ENCODE measurements around the gene CACUL1. TPM values are rescaled to one million over a fixed set of nuclear protein-coding genes. Genes with fewer than 3 reads are reported as not detected.
A peak's percentile ranks its signal among the peaks of the same experiment; 100 is the strongest.

The CACUL1 gene
- 10 to 100 TPM; 15.5 to 26.4 (median 17.8) TPM for total RNA-seq
- long read RNA-seq, partial matches to known transcripts, result 0 of 4 reads
- long read RNA-seq, other reads (novel, unspliced or antisense), result 4 of 4 reads

DNA sequence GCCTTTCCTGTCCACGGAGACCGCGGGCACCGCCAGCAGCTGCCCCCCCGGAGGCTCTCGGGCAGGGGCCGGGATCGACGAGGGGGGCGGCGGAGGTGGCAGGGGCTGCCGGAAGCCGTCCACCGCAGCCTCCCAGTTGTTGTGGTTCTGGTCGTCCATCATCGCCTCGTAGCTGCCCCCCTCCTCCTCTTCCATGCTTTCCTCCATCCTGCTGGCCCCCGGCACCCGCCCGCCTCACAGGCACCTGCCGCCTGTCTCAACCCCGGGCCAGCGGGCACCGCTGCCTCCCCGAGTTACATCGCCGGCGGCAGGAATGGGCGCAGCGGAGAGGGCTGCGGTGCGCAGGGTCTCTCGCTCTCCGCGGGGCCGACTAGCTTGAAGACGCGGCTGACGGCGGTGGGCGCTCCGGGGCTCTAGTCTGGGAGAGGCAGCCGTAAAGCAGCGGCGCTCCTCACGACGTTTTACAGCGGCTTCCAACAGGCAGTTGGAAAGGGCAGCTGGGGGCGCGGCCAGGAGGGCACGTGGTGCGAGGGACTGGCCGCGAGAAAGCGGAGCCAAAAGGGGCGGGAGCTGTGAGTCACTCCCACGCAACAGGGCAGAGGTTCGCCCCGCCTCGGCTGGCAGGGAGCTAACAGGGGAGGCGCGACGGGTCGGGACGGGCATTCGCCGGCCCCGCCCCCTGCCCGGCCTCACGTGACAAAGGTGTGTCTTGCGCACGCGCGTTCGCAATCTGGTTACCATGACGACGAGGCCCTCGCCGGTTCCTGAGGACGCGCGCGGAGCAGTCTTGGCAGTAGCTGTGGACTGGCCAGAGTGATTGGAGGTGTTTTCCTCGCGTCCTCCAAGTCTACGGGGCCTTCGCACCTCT lies at the start of gene CACUL1:
Gene CACUL1, minus strand, starts transcription at position 415 of the 868 bp plus-strand sequence. Its CDS starts 208 bp downstream, at position 207.
- Histone ChIP-seq H3K4me1 (peaks cover 0 to 19% (median 8%) of the 10 kb centered on the region in 4 donors), H3K27ac (peak within 1 kb of the TSS; percentile 85 to 92 (median 91)), H3K27me3 (no peaks in the 10 kb centered on the region), H3K36me3 (no peaks in the 10 kb centered on the region), H3K9me3 (no peaks in the 10 kb centered on the region), H3K4me3 (peak within 1 kb of the TSS; percentile 90 to 97 (median 94))
- 0% methylated on average over 5 of the region's 87 CpGs for WGBS (ENCODE audit: insufficient coverage, low coverage, low lambda C conversion rate, missing lambda C conversion rate)
- TF ChIP-seq, protein P1, sequence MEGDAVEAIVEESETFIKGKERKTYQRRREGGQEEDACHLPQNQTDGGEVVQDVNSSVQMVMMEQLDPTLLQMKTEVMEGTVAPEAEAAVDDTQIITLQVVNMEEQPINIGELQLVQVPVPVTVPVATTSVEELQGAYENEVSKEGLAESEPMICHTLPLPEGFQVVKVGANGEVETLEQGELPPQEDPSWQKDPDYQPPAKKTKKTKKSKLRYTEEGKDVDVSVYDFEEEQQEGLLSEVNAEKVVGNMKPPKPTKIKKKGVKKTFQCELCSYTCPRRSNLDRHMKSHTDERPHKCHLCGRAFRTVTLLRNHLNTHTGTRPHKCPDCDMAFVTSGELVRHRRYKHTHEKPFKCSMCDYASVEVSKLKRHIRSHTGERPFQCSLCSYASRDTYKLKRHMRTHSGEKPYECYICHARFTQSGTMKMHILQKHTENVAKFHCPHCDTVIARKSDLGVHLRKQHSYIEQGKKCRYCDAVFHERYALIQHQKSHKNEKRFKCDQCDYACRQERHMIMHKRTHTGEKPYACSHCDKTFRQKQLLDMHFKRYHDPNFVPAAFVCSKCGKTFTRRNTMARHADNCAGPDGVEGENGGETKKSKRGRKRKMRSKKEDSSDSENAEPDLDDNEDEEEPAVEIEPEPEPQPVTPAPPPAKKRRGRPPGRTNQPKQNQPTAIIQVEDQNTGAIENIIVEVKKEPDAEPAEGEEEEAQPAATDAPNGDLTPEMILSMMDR (IDR thresholded peaks at IDR 0.05), result no peak
- peak; percentile 70 for TF ChIP-seq POLR2A (IDR thresholded peaks at IDR 0.05)
- peak; percentile 98 to 99 (median 99) for ATAC-seq
- intact Hi-C loops (cut with DNase I), result no loop called here
- DNase-seq, result peak; percentile 100

DNA sequence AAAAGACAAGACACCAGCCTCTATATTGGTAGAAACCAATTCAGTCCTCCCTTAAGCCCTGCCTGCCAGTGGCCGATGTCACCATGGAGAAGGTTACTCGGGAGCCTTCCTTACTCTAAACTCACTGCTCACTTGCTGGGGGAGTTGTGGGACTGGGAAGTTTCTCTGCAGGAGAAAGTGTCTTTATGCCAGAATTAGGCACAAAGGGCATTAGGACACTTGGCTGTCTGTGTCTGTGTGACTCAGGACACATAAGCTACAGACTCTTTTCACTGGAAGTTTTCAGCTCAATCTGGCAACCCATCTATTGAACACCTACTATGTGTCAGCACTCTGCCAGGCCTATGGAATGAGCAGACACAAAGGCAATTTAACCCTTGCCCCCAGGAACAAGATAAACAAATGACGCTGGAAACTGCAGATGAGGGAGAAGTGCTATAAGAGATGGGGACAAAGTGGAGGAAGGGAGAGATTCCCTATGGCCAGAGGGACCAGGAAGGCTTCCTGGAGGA lies 49.5 kb upstream of the CACUL1 start:
- no peak overlapping the region for H3K27ac ChIP-seq
- H3K4me3 ChIP-seq, result no peak overlapping the region
- ATAC-seq (peak; percentile 44 to 73 (median 60)), DNase-seq (no peak)
- H3K27me3 ChIP-seq, result no peaks in the 10 kb centered on the region
- no peaks in the 10 kb centered on the region for H3K36me3 ChIP-seq
- 47% methylated on average over 3 of the region's 3 CpGs for WGBS (ENCODE audit: insufficient coverage, low coverage, low lambda C conversion rate, missing lambda C conversion rate)
- no peaks in the 10 kb centered on the region for H3K9me3 ChIP-seq
- peaks cover 0 to 9% (median 0%) of the 10 kb centered on the region in 4 donors for H3K4me1 ChIP-seq
- intact Hi-C loops (cut with DNase I), result loop anchor here (10.0 kb wide), 1 partner anchor 240 kb away; no protein-coding TSS in a partner anchor
- TF ChIP-seq, protein P1 (IDR thresholded peaks at IDR 0.05), result no peak
- no peak for TF ChIP-seq POLR2A (IDR thresholded peaks at IDR 0.05)

DNA sequence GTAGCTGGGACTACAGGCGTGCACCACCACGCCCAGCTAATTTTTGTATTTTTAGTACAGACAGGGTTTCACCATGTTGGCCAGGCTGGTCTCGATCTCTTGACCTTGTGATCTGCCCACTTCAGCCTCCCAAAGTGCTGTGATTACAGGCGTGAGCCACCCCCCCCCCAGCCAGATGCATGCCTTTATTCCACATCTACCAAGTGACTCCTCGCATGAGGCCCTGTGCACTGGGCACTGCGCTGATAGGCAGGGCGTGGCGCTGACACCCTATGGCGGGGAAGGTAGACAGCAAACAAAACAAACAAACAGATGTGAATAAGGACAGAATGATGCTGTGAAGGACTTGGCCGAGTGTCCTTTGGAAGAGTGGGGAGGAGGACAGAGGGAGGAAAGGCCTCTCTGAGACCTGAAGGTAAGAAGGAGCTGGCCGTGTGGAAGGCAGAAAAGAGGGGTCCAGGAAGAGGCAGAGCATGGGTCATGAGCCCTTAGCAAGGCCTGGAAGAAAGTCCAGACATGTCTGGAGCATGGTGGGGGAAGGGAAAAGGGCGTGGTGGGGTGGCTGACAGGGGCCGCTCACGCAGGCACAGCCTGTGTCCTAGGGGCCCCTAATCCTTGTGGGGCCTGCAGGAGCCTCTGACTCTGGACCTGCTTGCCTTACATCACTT lies 47.5 kb upstream of the CACUL1 start:
- TF ChIP-seq, protein P1 (IDR thresholded peaks at IDR 0.05), result no peak
- no peak for TF ChIP-seq POLR2A (IDR thresholded peaks at IDR 0.05)
- WGBS (ENCODE audit: insufficient coverage, low coverage, low lambda C conversion rate, missing lambda C conversion rate), result 76% methylated on average over 12 of the region's 14 CpGs
- Histone ChIP-seq H3K27ac (no peak overlapping the region), H3K4me1 (peaks cover 0 to 9% (median 0%) of the 10 kb centered on the region in 4 donors), H3K4me3 (no peak overlapping the region), H3K36me3 (no peaks in the 10 kb centered on the region), H3K9me3 (no peaks in the 10 kb centered on the region), H3K27me3 (no peaks in the 10 kb centered on the region)
- DNase-seq (peak in 1 of 3 donors; percentile 35), ATAC-seq (no peak)
- intact Hi-C loops (cut with DNase I), result loop anchor here (10.0 kb wide), 1 partner anchor 237 kb away; no protein-coding TSS in a partner anchor

- Histone ChIP-seq H3K27ac (no peak overlapping the region), H3K27me3 (no peaks in the 10 kb centered on the region), H3K4me1 (peaks cover 0 to 9% (median 0%) of the 10 kb centered on the region in 4 donors), H3K9me3 (no peaks in the 10 kb centered on the region), H3K4me3 (no peak overlapping the region), H3K36me3 (no peaks in the 10 kb centered on the region)
- DNase-seq (peak in 2 of 3 donors; percentile 42 to 59), ATAC-seq (peak; percentile 77 to 86 (median 82))
- intact Hi-C loops (cut with DNase I), result loop anchor here (10.0 kb wide), 1 partner anchor 236 kb away; no protein-coding TSS in a partner anchor
- TF ChIP-seq, protein P1 (IDR thresholded peaks at IDR 0.05), result peak; percentile 56 to 72 (median 62)
- no peak for TF ChIP-seq POLR2A (IDR thresholded peaks at IDR 0.05)
- WGBS (ENCODE audit: insufficient coverage, low coverage, low lambda C conversion rate, missing lambda C conversion rate), result 14% methylated on average over 4 of the region's 4 CpGs
Measured at GRCh38 chr10:118800920-118801319, 46.1 kb upstream of the CACUL1 start.
